Right hindlimb (tissue), 1 donor: Measurements from ENCODE around the gene KIF11.
"Not testable (repeated sequence)": the region's sequence is repeated elsewhere in the genome, so short reads cannot be mapped to it uniquely, and the experiment has no call there.

Experiments
- DNase-seq: peaks from one replicate; pipeline ENCODE4 v3.0.0-alpha.2; 2018

Gene KIF11

DNA sequence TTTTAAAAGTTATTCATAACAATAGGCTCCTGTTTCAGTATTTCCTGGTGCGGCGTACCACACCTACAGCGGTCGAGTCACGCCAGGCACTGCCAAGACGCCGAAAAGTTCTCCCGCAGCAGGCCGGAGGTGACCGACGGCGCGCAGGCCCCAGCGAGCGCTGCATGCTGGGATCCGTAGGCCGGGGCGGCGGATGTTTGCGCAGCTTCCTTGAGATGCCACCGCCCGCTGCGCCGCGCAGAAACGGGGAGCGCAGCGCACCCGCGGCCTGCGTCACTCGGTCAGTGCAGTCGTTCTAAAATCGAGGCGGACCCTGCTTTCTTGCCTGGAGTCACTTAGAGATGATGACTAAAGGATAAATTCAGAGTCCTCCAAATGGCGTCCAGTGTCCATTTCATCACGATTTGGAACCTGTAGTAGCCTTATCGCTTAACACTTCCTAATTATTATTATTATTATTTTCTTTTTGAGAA is 1.3 kb upstream of the KIF11 start:
- DNase-seq, result peak; percentile 94

- DNase-seq, result no peak
Measured at GRCh38 chr10:92593619-92594588, 974 bp downstream of the KIF11 start.

DNA sequence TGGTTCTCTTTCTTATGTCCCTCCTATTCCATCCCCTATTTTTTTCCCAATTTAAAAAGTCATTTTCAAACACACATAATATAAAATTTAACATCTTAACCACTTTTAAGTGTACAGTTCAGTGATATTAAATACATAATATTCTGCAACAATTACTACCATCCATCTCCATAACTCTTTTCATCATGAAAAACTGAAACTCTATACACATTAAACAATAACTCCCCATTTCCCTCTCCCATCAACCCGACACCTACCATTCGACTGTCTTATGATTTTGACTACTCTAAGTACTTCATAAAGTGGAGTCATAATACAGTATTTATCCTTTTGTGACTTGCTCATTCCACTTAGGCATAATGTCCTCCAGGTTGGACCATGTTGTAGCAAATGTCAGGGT is 2.6 kb downstream of the KIF11 start:
- no peak for DNase-seq

DNA sequence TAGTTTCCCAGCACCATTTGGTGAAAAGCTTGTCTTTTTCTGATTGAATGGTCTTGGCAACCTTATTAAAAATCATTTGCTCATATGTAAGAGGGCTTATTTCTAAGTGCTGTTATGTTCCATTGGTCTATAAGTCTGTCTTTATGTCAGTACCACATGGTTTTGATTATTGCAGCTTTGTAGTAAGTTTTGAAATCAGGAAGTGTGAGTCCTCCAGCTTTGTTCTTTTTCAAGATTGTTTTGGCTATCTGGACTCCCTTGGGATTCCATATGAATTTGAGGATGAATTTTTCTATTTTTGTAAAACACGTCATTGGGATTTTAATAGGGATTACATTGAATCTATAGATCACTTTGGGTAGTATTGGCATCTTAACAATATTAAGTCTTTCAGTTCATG is 5.4 kb downstream of the KIF11 start:
- no peak for DNase-seq

GRCh38 chr10:92604841-92605240 is 11.9 kb downstream of the KIF11 start:
- no peak for DNase-seq

DNA sequence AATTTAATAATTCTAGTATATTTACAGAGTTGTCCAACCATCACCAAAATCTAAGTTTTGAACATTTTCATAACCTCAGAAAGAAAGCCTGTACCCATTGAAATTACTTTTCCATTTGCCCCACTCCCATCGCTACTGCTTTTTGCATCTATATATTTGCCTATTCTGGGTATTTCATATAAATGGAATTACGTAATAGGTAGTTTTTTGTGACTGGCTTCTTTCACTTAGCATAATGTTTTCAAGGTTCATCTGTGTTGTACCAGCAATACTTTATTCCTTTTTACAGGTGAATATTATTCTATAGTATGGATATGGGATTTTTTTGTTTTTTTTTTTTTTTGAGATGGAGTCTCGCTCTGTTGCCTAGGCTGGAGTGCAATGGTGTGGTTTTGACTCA is 22.6 kb downstream of the KIF11 start:
- DNase-seq, result no peak

DNA sequence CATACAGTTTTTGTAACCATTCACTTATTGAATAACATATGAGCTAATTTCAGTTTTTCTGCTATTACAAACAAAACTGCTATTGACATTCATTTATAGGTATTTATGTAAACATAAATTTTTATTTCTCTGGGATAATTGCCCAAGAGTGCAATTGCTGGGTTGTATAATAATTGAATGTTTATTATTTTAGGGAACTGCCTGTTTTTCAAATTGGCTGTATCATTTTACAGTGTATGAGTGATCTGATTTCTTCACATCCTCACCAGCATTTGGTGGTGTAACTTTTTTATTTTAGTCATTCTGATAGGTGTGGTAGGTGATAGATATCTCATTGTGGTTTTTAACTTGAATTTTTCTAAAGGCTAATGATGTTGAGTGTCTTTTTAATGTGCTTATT is 26.4 kb downstream of the KIF11 start:
- DNase-seq, result no peak

DNA sequence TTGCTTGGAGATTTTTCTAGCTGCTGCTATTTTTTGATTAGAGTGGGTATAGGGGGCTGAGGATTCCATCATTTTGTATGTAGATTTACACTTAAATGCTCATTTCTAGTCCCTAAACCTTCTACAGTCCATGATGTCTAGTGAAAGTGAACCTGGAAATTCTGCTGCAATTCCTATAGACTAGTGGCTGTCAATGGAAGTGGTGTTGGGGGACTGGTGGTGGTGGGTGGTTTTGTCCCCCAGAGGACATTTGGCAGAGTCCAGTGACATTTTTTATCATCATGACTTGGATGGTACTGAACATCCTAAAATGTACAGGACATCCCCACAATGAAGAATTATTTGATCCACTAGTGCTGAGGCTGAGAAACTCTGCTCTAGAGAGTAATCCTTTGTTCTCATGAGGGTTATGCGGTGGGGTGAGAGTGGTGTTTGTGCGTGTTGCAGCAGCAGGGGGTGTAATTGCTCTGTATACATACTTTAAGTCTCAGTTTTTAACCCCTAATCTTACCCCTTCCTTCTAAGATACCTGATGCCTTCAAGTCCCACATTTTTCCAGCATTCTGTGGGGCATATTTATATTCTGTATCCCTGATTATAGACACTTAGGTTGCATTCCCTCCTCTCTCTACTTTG is 35.0 kb downstream of the KIF11 start:
- DNase-seq, result no peak

DNA sequence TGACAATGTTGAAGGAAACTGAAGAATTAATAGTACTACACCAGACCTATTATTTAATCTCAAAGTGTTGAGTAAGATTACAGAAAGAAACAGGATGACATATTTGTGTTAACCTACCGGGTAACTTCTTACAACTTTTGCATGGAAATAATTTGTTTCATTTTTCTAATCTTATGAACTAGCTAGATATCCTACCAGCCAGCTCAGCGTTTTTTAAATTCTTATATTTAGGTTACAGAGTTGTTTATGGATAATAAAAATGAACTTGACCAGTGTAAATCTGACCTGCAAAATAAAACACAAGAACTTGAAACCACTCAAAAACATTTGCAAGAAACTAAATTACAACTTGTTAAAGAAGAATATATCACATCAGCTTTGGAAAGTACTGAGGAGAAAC is 37.0 kb downstream of the KIF11 start:
- DNase-seq, result no peak

- no peak for DNase-seq
Measured at GRCh38 chr10:92638037-92638436, 45.1 kb downstream of the KIF11 start.

DNA sequence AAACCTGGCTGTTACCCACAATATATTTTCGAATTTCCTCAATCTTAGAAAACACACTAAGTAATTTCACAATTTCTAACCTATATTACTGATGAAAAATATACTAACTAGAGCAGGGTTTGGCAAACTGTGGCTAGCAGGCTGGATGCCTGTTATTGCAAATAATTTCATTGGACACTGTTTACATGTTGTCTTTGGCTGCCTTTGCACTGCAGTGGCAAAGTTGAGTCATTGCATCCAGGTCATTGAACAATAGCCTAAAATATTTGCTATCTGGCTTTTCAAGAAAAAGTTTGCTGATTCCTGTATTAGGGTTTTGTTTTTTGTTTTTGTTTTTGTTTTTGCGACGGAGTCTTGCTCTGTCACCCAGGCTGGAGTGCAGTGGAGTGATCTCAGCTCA is 47.2 kb downstream of the KIF11 start:
- DNase-seq, result no peak

- DNase-seq, result no peak
Measured at GRCh38 chr10:92641492-92641891, 48.6 kb downstream of the KIF11 start.

- DNase-seq, result no peak
Measured at GRCh38 chr10:92644921-92645320, 52.0 kb downstream of the KIF11 start.

GRCh38 chr10:92650864-92651263 is 57.9 kb downstream of the KIF11 start:
- not testable (repeated sequence) for DNase-seq

DNA sequence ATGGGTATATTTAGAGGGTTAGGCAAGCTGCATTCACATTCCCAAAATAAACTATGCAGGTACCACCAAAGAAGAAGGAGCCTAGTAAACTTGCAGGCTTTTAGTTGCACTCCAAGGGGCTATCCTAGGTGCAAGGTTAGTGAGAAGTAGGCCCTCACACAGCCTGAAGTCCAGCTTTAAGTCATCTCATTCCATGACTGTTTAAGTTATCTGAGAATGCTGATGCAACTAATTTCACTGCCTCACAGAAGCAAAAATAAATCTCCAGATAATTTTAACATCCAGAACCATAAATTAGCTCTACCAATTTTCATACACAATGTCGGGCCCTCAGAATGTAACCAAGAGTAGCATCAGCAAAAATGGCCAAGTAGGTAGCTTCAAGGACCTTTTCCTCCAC is 62.5 kb downstream of the KIF11 start:
- DNase-seq, result no peak

GRCh38 chr10:92656266-92656961 is 63.5 kb downstream of the KIF11 start:
- DNase-seq, result no peak

GRCh38 chr10:92657024-92657423 is 64.1 kb downstream of the KIF11 start:
- no peak for DNase-seq

GRCh38 chr10:92662848-92663247 is 69.9 kb downstream of the KIF11 start:
- DNase-seq, result no peak

GRCh38 chr10:92664322-92664721 is 71.4 kb downstream of the KIF11 start:
- DNase-seq, result no peak

GRCh38 chr10:92667078-92667477 is 74.1 kb downstream of the KIF11 start:
- DNase-seq, result no peak

DNA sequence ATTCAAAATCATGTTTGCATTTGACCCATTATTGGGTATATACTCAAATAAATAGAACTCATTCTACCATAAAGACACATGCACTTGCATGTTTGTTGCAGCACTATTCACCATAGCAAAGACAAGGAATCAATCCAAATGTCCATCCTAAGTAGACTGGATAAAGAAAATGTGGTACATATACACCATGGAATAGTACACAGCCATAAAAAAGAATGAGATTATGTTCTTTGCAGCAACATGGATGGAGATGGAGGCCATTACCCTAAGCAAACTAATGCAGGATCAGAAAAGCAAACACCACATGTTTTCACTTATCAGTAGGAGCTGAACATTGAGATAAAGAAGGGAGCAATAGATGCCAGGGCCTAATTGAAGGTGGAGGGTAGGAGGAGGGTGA is 84.8 kb downstream of the KIF11 start:
- DNase-seq, result no peak

DNA sequence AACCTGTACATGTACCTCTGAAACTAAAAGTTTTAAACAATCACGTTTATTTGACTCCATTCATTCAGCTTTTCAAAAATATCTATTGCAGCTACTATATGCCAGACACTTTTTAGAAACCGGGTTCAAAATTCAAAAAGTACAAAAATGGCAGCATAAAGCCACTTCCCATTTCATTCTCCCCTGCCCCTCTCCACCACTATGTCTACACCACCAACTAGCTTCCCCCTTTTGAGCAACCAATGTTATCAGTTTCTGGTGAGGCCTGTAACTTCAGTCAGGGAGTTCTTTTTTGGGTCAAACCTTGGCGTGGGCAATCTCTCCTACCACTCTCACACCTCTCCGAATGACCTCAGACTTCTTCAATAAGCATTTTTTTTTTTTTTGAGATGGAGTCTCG is 85.3 kb downstream of the KIF11 start:
- DNase-seq, result no peak

DNA sequence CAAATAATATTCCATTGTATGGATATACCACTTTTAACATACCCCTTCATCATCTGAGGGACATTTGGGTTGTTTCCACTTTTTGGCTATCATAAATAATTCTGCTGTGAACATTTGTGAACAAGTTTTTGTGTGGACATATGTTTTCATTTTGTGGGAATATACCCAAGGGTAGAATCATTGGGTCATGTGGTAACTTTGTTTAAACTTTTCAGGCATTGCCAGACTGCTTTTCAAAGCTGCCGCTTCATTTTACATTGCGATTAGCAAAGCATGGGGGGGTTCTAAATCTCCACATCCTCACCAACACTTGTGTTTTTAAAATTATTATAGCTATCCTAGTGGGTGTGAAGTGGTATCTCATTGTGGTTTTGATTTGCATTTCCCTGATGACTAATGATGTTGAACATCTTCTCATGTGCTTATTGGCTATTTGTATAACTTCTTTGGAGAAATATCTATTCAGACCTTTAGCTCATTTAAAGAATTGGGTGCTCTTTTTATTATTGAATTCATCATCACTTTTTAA is 88.4 kb downstream of the KIF11 start:
- no peak for DNase-seq
